Putamen (tissue), 1 donor: ENCODE data around the gene XCL1.
A peak's percentile ranks its signal among the peaks of the same experiment; 100 is the strongest.

Source experiments
- DNase-seq: peaks from one replicate; pipeline ENCODE4 v3.0.0-alpha.2; 2016; ENCODE audit warnings: low spot score

The XCL1 gene

DNA sequence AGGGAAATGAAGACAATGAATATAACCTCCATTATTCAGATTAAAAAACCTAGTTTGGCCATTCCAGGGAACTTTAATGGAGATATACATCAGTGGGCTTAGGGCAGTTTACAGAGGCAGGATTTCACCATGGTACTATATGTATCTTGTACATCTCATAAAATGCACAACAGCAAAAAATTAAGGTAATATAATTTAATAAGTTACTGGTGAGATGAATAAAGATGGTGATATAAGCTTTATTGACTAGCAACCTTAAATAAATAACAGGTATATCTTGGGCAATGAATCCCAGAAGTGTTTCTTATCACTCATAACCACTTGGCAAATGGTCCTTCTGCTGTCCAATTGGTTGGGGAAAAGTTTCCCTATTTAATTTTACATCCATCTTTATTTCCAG lies 29.0 kb downstream of the XCL1 start:
- DNase-seq: no peak

DNA sequence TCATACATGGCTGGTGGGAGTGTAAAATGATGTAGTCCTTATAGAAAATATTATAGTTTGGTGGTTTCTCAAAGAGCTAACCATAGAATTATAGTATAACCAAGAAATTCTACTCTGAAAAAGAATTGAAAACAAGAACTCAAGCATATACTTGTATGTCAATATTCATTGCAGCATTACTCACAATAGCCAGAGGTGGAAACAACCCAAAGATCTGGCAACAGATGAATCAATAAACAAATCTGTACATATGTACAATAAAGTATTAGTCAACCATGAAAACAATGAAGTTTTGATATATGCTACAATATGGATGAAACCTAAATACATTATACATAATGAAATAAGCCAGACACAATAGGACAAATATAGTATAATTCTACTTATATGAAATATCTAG lies 29.7 kb downstream of the XCL1 start:
- no peak for DNase-seq

DNA sequence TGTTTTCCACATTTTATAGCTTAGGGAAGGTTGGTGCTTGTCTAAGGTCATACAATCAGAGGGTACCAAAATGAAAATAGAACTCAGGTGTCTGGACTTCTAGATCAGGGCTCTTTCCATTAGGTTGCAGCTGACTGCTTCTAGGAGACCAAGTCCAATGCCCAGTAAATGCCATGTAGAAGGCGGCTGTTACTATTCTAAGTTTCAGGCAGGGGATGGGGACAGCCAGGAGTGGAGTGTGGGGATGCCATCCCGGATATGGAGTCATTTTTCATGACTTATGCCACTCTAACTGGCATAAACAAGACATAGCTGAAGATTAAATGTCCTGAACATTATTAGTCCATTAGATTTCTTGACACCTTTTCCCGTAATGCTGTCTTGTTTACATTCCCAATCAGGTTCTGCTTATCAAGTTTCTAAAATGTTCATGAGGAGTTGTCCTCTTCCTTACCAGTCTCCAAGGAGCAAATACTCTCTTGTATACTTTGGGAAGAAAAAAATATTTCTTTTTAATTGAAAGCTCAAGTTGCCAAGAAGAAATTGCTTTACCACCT lies 31.5 kb downstream of the XCL1 start:
- DNase-seq: no peak

DNA sequence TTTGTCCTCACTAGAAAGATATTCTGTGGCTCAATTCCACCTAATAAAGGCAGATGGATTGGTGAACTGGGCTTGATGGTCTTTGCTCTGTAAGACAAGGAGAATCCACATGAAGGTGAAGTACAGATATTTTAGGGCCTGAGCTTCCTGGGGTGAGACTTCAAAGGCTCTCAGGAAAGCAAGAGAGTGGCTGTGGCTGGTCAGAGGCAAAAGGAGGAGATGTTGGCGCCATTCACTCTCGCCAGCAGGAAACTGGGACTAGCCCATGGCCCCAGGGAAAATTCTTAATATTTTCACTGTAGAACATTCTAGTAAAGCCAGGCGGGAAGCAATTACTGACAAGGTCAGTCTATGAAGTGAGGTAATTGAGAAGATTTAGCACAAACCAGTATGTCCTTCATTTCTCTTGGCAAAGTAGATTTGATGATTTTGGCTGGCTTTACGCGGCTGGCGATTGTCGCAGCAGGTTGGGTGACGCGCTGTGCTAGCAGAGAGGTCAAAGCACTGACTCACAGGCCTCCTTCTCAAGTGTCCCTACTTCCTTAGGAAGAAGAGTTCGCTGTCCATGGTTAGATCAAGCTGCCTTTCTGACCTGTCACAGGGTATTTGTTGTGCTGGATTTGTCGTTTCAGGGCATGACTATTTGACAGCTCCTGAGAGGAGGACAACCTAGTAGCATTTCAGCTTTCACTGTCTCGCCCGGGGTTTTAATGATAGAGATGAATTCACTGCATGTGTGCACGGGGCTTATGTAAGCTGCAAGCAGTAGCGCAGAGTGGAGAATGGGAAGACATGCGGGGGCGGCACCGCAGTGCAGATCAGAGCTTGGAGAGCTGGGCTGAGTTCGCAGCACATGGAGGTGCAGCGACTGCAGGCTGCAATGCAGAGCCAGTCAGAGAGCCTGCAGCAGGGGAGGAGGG lies 32.7 kb downstream of the XCL1 start:
- peak; percentile 80 for DNase-seq

DNA sequence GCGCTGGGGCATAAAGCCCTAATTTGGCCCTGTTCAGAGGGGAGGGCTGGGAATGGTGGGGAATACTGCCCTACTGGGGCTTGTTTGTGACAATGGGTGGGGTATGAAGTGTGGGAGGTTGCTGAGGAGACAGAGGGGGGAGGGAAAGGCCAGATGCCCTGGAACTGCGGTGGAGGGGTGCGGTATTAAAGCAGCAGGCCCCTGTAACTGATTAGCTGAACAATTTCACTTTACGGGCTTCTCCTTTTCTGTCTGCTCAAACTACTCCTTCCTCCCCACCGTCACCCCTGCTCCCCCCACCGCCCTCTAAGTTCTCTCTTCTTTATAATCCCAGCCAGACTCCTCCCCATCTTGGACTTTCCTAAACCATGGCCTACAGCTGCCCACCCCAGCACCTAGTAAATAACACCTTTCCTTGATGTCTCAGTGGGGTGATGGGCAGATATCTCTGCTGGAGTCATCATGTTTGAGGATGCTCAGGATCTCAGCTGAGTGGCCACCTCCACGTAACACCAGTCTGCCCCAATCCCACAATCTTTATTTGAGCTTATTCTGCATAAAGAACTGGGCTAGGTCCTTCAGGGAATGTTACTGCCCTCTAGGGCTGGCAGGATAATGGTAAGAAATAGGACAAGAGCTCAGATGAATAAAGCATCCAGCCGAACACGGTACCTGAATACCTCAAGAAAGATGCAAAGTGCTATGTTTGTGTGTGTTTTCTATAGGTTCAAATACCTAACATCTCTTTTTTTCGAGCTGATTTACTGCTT lies 33.5 kb downstream of the XCL1 start:
- DNase-seq: no peak

DNA sequence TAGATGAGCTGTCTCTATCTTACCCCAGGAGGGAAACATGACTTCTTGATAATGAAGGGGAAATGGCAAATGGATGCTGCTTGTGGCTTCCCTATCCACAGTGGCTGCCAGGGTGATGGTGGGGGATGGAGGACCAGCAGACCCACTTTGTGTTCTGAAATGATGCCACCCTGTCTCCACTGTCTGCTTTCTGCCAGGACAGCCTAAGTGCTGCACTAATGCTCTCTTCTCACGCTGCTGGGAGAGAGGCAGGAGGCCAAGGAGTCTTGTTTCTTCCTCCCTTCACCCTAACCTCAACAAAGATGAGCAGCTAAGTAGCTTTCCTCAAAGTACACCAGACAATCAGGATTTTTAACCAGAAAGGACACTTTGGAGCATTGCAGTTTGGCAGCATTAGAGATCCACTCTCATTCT lies 36.6 kb downstream of the XCL1 start:
- DNase-seq: no peak

DNA sequence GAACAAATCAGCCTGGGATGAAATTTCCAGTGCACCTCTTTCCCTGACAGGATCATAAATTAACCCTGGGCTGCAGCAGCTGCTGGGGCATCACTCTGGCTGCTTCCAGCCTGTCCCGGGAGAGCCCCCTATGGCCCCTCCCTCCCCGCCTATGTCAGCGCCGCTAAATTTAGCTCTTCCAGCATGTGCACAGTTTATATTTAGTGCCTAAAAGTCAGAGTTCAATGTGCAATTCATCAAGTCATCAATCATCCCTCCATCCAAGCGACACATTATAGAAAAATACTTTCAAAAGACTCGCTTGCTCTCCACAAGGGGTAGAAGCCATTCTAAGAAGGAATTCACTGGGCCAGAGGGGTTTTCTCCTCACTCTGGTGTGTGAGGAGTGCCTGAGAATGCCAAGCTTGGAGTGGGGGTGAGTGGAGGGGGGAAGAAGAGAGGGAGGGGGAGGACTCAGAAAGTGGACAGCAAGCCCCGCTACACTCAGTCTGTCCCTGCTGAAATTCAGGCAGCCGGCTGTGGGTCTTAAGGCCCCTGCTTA lies 37.4 kb downstream of the XCL1 start:
- no peak for DNase-seq

DNA sequence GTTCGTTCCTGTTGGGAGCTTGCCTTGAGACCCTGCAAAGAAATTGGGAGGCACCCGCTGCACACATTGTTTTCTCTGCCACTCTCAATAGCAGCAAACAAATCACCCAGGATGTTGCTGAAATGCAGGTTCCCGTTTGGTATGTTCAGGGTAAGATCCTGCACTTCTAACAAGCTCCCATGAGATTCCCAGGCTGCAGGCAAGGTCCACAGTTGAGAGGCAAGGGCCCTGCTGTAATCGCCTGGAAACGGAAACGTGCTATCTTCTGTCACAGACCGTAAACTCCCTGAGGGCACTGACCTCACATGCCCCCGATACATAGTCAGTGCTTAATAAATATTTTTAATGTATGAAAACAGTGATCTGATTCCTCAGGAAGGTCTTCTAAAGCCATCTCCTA lies 37.8 kb downstream of the XCL1 start:
- no peak for DNase-seq

DNA sequence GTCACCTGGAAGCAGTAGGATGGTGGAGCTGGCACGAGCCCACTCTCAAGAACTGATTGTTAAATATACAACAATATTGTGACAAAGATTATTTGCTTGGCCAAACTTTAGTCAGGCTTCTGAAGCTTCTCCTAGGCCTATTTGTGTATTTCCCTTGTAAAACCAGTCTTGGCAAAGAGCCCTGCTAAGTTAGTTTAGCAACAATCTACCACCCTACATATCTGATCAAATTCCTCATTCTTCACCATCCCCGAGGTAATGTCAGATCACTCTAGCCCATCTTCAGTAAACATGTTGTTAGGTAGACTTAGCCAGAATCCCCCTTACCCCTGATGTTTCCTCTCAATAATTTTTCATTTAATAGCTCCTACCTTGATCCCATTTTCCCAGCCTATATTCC lies 39.6 kb downstream of the XCL1 start:
- no peak for DNase-seq

DNA sequence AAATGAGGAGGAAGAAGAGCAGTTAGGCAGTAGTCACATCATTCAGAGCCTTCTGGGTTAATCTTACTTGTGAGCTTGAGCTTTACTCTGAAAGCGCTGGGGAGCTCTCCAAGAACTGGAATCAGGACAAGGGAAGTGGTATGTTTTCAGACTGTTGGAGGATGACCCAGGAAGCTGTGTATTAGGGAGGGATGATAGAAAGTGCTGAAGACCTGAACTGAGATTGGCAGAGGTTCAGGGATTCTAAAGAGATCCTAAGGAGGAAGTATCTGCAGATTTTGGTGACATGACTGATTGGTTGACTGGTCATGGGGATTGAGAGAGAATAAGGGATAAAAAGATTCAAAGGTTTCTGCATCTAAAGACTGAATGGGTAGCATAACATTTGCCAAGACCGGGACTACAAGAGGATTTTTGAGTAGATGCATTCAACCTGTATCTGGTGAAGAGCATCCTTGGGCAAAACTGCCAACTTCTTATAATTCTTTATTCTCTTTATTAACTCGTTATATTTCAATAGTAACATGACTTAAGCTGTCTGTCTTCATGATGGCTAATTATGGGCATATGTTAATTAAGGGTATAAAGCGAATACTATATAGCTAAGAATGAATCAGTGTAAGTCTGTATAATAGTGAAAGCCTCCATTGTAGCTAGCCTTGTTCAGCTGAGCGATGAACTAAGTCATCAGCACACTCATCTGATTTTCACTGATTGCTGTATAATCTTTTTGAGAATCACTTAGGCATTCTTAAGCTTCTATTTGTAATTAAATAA lies 41.8 kb downstream of the XCL1 start:
- DNase-seq: peak; percentile 37

DNA sequence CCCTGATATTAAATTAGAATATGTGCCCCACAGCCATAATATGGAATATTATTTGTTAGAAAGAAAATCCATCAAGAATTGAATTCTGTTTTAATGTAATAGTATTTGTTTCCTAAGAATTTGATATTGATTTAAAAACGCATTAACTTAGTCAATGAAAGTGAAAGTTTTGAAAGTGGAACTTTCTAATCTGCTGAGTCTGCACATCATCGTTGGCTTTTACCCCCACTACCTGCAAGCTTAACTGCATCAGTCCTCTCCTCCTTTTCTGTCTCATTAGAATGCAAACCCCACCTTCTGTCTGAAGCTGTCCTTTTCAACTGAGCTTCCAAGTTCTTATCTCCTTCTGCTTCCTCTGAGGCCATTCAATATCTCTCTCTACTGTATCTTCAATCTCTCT lies 42.5 kb downstream of the XCL1 start:
- no peak for DNase-seq

DNA sequence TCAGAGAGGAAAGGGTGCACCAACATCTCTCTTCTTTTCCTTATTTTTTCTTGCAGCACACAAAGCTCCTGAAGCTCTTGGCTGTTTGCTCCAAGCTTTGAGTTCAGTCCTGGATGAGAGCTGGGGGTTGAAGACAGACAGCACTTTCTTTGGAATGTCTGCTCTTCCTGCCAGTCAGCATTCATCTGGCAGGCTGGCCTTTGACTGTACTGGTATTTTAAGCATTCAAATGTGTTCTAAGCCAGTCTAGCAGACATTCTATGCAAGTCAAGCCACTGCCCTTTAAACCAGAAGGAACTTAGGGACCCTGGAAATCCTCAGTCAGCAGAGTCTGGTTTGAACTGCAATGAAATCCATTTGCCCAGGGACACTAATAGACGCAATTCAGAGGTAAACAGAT lies 45.0 kb downstream of the XCL1 start:
- DNase-seq: no peak

DNA sequence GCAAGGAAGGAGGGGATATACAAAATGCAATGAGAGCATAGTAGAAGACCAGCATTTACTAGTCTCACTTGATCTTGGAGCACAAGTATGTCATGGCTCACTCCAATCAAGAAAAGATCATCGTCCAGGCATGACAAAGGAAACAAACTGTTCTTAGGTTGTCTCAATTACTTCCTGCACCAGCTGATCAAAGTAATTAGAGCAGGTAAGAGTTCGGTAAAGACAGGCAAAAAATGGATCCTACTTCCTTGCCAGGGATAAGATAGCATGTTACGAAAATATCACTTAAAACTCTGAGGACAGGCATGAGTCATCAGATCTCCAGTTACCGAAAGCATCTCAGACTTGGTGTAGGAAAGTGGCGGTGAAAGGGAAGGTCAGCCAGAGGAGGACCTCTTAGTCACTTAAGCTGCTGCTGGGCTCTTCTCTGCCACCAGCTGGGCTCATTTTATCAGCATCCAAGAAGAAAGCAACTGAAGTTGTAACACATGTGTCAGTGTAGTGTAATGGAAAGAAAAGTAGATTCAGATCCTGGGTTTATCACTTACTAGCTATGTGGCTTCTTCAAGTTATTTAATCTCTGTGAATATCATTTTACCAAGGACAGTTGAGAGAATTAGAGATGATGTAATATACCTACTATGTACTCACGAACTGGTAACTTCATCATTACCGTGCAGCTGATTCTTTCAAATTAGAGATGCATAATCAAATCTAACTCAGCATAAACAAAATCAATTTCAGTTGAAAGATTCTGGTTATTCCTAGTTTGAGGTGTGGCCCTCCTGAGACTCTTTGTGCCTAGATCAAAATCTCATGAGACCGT lies 46.8 kb downstream of the XCL1 start:
- DNase-seq: no peak

DNA sequence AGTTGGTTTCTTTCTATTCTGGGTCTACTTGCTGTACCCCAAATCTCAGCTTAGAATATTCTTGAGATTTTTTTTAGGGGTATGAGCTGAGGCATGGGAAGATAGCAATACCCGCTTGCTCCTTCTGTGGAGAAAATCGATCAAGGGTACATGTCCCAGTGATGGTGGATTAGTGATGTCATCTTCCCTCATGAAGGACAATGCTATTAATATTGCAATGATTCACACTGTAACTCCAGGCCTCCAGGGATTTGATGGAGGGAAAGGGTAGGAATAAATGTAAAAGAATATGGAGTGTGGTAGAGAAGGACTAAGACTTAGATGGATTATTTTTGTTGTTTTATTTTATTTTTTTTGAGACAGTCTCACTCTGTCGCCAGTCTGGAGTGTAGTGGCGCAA lies 47.4 kb downstream of the XCL1 start:
- DNase-seq: no peak

DNA sequence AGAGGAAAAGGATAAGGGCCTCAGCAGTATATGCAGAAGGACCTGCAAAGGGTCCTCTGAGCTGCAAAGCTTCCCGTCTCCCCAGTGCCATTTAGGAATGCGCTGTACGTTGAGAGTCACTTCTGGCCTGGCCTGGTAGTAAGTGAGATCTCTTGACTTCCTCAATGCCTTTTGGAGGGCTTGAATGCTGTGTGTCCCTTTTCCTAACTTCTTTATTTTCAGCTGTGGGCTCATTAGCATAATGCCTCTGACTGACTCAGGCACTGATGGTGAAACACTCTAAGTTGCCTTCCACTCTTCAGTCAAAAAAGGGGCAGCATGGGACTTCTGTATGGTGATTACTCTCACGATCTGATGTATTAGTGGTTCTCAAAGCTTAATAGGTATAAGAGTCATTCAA lies 49.9 kb downstream of the XCL1 start:
- no peak for DNase-seq

DNA sequence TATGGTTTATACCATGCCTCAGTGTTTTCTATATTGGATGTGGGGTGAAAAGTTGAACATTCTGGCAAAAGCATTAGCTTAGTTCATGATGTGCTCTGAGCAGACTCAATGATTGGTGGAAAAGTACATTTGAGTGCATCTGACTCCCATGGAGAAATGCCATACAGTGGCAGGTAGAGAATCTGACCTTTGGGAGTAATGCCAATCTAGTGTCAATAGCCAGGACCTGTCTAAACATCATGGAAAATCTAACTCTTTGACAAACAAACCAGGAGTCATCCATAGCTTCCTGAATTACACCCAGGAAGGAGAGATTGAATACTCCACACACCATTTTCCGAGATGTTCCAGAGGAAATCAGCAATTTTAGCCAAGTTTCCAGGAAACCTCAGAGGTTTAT lies 51.0 kb downstream of the XCL1 start:
- no peak for DNase-seq

DNA sequence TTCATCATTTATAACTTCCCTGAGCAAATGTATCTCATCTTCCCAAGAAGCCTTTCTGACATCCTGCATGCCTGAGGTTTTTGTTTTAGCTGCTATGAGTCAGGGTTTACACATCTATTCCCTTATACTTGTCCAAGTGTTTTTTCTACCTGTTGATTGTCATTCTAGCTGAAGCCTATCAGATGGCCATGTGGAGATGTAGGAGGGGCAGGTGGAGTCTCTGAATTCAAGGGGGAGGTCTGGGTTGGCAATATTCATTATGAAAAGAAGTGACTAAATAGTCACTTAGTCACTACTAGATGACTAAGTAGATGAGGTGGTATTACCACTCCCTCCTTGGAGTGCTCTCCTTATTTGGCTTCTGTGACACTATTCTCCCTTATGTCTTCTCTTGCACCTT lies 52.4 kb downstream of the XCL1 start:
- DNase-seq: no peak

DNA sequence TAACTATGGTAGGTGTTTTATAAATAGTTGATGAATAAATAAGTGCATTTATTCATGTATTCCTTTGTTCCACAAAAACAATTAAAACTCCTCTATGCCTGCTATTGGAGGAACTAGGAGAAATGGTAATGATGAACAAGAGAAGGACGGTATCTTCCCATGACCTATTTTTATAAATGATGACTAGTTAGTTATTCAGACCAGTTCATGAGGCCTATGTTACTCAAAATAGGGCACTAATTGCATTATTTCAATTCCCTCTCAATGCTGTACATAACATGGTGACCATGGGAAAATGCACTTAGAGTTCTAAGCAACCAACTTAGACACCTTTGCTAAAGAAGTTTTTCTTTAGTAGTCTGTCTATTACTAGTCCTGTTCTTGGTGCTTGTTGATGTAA lies 53.1 kb downstream of the XCL1 start:
- no peak for DNase-seq
